GM18517 (cell line): ENCODE measurements around the gene ANK3.

Experiments used
- ATAC-seq: cut with Tn5 transposase; IDR thresholded peaks from one replicate; pipeline ENCODE4 v1.9.1; 2021; ENCODE audit warnings: mild to moderate bottlenecking, moderate library complexity; ENCODE audit not compliant: unreplicated experiment

The ANK3 gene

DNA sequence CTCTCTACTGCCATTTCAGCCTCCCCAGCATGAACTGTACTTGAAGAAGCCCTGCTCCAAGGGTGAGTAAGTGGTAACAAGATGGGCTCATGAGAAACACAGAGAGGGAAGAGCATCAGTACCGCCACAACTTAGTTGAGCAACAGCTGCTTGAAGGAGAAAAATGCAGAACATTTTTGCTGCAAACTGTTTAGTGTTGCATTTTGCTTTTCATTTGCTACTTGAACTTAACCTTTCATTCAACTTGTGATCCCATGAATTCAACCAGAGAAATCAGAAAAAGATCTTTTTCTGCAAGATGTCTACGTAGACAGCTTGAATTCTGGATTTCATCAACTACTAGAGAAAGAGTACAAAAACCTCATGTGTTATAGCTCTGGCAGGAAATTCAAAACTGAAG lies 40.7 kb downstream of the ANK3 start:
- no peak for ATAC-seq

DNA sequence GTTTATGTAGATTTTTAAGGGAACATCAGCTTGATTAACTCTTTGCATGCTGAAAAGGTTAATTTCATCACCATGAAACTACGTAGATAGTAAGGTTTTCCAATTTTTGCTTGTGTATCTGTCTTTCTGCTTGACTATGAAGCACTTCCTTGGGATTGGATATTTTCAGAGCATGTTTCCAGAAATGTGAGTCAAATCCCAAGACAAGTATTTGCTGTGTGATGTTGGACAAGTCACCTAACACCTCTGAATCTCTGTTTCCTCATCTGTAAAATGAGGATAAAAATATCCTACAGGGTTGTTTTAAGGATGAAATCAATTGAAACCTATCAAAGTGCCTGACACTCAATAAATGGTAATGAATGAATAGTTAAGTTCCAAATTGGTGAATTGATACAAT lies 42.4 kb downstream of the ANK3 start:
- no peak for ATAC-seq

DNA sequence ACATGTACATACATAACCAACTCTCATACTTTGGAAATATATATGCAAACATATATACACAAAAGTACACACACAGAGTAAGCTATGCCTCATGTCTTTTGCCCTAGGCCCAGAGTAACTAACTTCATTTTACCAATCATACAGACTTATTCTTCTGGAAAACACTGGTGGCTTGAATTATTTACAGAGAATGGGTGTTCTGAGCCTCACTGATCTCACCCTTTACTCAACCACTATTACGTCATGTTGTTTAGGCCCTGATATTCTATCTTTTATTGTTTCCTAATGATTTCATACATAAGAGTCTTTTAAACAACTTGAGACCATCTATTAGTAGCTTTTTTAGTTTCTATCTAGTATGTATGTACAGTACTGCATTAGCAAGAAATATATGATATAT lies 43.0 kb downstream of the ANK3 start:
- no peak for ATAC-seq

DNA sequence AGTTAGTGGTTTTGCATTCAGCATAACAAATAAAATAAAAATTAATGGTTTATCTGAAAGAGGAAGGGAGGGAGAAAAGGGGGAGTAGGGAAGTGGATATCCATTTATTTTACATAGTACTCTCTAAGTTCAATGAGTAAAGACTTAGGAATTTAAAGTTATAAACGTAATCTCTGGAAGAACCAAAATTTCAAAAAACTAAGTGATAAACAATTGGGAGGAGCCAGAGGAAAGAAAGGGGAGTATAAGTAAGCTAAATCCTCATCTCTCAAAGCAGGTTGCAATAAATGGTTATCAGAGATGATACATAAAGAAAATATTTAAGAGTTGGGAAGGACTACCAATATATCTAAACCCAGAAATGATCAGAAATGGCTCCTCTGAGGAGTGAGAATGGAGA lies 46.4 kb downstream of the ANK3 start:
- no peak for ATAC-seq

DNA sequence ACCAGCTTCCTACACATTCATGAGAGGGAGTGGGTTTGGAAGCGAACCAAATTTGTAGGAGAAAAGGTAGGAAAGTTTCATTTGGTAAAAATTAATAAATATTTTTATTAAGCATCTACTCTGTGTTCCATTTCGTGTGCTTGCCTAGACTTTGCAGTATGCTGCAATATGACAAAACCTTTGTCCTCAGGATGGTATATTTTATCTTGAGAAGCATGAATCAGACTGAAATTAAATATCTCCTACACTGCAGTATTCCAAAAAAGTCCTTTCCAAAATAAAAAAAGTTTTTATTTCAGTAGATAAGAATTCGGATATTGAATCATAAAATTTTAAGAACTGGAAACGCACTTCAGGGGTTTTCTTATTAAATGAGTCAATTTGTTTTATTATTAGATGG lies 47.7 kb downstream of the ANK3 start:
- no peak for ATAC-seq

DNA sequence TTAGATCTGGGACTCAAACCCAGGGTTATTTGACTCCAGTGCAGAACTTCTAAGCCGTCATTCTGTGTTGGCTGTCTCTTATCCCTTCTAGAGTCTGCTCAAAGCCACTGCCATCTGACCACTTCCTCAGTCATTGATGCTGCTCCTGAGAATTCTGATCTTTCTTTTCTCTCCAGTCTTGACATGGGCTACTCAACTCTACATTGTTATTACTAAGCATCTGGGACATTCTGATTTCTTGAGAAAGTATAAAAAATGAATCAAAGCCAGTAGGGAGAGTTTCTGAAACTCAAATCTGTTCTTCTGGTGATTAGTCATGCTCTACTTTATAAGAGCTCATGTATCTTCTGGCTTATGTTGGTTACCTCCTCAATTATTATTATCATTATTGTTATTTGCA lies 48.7 kb downstream of the ANK3 start:
- no peak for ATAC-seq

DNA sequence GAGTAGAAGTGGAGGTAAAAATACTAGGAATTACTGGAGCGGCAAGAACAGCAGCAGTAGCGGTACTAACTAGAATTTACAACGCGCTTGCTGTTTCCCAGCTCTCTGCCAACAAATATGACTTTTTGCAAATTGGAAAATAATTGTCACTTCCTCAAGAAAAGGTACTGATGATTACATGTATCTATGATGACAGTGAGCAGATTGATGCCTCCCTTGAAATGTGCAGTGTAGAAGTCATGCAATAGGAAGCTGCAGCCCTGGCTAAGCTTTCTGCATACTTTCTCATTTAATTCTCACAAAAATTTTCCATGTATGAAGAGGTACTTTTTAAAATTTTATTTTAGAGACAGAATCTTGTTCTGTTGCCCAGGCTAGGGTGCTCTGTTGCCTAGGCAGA lies 49.9 kb downstream of the ANK3 start:
- no peak for ATAC-seq

DNA sequence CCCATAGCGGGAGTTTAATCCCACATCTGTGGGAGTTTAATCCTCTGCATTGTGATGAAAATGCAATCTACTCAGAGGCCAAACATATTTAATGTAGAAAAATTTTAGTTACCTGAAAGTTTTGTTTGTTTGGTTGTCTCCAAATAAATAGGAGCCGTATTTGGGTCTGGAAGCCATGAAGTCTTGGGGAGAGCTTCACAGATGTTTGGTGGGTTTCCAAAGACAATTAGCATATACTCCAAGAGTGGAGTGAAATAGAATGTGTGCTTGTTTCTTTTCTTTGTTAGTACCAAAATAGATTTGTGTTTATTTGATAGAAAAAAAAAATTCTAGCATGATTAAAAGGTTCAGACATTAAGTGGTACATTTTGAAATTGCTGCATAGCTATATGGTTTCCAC lies 50.9 kb downstream of the ANK3 start:
- no peak for ATAC-seq

DNA sequence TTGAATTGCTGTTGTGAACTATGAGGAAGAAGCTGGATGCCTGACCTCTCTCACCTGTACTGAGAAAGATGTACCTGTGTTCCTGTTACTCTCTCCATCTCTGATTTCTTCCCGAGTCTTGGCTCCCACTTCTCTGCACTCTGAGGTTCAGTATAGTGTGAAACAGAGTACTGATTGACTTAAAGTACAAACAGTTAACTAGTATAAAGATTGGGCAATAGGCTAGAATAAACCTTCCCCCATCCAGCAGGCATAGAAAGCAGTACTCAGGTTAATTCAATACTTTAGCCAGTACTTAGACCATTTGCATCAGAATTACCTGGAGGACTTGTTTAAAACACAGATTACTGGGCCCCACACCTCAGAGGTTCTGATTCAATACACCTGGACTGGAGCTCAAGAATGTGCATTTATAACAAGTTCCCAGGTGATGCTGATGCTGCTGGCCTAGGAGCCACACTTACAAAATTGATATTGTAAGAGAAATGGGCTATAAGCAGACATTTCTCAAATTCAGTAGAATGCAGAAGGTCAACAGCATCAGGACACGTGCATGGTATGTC lies 51.6 kb downstream of the ANK3 start:
- no peak for ATAC-seq

DNA sequence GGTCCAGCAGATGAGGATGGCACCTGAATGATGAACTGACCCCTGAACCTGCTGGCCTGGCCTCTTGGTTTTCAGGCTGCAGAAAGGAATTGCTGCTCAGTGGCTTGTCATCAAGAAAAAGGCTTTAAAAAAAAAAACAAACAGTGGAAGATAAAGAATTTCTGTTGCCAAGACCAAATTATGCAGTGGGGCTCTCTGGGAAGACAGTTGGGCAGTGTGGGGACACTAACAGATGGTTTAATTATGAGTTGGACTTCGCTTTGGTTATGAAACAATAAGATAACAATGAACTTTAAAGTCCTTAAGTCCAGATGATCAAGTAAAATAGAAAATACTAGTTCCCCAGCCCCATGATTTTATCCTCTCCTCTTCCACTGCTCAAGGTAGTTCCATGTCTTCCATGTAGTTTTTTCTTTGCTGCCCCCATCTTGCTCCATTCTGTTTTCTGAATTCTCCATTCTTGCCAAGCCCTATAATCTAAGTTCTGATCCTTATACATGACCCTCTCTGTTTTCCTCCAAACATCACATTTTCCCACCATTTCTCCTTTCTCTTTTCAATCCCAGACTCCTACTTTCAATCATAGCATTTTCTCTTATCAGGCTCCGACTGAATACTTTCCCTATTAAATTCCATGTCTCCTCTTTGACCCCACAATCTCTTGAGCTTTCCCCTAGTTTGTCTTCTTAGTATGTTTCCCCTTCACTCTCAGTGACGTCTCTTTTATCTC lies 52.6 kb downstream of the ANK3 start:
- no peak for ATAC-seq

DNA sequence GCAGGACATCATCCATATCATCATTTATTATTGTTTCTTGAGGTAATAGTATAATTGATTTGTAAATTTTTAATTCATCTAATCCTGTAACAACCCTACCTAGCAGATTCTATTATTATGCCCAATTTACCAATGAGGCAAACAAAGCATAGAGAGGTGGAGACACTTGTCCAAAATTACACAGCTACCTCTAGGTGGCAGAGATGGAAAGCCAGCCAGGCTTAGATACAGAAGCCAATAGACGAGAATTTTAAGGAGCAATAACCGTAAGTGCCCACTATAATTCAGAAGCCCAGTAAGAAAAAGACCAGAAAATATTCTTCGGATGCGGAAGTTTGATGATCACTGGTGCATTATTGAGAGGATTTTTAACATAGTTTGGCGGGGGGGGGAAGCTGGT lies 54.0 kb downstream of the ANK3 start:
- ATAC-seq = no peak

DNA sequence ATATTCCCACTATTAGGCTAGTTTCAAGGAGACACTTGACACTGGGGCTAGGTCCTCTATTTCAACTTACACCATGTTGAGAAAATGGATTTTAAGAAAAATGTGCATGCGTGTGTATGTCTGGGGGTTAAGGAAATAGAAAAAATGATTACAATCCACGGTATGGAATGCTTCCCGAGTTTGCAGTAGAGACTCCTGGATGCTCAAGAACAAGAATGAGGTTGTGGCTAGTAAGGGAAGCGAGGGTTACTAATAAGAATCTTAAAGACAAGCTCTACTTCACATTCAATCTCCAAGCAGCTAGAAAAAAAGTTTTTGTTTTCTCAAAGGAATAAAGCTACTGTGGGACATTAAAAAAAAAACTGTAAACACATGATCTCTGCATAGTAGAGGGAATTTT lies 54.7 kb downstream of the ANK3 start:
- no peak for ATAC-seq

DNA sequence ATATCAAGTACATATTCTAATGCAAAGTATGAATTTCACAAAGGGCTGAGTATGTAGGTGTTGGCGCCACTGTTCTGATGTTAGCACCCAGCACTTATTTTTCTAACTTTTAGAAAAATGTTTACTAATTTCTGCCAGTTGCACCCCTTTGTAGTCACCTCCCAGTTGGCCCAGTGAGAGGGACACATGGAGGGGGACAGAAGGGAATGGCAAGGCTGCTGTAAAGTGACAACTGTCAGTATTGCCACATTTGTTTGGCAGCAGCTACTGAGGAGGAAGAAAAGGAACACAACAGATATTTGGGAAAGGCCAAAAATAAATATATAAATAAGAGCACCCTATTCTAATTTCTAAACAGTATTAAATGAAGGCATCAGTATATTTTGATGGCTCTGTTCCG lies 57.3 kb downstream of the ANK3 start:
- no peak for ATAC-seq

DNA sequence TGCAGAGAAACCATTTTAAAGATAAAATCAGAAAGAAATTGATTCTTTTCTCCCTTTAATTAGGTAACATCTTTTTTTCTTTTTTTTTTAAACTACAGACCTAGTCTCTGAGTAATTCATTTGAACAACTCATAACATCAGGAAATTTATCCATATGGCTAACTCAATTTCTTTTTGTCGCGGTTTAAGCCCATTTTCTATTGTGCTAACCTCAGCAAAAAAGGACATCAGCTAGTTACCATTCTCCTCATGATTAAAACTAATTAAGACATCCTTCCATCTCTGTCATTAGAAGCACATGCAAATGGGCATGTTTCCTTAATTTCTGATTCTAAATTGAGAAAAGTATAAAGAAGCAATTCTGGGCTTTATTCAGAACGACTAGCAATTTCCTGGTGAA lies 57.8 kb downstream of the ANK3 start:
- no peak for ATAC-seq

DNA sequence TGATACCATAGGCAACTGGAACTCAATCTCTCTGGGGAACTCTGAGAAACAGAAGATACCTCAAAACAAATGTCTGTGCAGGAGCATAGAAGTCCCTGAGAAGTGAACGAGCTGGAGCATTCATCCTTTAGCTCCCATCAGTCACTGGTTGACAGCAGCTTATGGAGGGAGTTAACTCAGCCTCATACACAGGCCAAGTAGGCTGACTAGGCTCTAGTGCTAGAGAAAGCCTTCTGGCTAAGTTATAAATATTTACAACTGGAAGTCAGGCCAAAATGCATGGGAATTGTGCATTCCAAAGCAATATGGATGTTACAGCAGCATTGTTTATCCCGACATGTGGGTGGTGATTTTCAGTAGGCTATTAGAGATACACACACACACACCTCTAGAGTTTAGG lies 66.5 kb downstream of the ANK3 start:
- no peak for ATAC-seq

DNA sequence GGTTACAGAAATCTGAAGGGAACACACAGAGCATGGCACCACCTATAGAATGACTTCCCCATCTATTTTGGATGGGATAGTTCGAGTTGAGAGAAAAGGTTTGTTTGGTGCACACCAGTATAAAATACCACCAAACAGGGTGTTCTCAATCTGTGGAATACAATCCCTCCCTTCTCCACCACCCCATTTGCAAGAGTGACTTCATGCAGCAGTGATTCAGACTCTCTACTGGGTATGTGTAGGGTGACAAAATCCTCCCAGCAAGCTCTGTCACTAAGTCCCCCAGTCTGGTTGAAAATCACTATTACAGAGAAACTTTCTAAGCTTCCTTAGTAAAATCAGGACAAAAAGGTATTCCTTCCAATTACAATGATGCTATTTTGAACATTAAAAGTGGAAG lies 69.0 kb downstream of the ANK3 start:
- no peak for ATAC-seq

DNA sequence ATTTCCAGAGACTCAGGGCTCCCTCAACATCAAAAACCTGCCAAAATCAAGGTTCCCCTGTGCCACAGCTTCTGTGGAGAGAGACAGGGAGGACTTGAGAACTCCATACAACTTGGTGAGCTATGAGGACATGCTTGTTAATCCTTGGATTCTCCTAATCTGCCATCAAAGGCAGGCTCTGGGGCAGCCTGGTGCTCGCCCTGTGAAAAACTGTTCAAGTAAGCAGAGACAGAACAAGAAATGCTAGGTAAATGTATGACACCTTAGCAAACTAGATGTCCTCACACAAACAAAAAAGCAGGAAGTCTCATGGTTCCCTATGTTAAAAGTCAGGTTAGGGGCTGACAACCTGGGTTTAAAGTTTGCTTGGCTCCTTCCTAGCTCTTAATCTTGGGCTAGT lies 73.6 kb downstream of the ANK3 start:
- ATAC-seq = no peak

DNA sequence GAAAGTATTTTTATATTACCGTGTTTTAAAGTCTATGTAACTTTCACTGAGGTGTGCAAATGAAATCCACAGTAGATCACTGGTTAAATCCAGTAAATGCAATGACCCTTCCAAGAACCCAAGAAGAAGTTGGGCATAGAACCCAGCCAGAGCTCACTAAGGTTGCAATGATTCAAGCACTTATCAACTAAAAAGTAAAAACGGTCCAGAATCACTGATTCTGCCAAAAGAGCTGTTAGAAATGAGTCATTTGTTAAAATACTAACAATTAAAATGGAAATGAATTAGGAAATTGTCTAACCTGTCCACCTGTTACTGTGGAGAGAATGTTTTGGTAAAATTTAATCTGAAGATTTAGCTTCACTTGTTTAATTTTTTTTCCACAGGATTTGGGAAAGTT lies 74.4 kb downstream of the ANK3 start:
- no peak for ATAC-seq

DNA sequence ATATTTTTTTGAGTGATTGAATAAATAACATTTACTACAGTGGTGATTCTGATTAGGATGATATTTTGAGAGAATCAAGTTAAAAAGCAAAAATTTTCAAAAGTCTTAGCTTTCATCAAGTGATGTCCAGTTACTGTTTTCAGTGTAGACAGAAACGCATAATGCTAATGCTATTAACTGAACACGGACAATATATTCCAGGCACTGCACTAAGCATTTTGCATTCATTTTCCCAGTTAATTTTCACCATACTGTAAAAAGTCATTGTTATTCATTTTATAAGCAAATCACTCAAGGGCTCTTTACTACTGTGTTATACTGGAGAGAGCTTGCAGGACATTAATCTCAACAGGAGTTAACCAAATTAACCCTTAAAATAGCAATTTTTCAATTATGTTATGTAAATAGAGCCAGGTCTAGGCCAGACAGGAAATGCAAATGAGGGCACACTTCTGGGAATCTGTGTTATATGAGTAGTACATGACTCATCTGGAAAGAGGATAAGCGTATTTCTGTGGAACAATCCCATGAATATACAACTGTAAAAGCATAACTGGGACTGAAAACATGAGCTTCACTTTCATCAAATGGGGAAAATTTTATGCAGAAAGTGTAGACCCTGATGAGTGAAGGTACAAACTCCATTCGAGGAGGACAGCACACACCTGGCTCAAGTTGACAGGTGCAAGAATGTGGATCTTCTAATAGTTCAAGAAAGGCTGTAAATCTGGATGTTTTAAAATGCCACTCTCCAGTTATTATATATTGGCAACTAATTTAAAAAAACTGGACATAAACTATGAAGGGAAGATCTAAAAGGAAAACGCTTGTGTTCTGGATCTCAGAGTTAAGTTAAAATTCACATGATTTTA lies 75.4 kb downstream of the ANK3 start:
- ATAC-seq = no peak

DNA sequence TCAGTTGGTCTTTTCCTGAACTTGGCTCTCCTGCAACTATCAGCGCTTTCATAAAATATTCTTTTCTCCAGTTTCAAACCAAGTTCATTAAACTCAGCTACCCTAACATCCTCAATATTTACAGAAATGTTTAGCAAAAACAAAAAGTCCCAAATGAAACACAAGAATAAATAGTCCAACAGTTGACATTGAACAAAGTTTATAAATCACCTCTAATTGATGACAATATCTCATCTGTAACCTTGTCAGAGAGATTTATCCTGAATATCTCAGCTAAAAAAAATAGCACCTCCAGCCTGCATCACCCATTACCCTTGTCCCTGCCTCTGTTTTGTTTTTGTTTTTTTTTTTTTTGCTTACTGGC lies 76.1 kb downstream of the ANK3 start:
- no peak for ATAC-seq

DNA sequence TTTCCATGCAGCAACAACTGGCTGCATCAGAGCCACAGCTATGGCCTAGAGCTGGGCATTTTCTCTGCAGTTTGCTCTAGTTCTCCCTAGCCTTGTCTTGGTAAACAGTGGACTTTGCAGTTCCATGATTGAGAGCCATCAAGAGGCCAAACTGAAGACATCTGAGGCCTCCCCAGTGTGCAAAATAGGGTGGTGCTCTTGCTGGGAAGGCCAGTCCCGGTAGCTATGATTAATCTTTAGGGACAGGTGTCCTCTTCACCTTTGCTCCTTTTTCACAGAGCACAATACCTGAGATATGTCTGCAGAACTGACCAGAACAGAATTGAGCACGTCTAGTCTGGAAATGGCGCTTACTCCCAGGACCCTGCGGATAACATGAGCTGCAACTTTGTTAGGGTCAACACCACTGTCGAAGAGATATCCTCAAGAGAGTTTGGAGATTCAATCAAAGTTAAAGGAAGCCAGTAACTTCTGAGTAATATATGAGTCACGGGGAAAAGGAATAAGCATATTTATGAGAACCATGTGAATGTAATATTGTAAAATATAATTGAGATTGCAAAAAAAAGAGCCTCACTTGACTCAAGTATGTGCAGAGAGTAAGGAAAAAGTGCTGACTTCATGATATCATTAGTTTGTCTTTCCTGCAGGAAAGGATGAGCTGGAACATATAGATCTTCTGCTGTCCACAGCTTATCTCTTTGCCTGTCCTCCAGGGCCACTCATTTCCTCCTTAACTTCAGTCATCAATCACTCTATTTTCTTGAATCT lies 76.7 kb downstream of the ANK3 start:
- ATAC-seq = no peak

DNA sequence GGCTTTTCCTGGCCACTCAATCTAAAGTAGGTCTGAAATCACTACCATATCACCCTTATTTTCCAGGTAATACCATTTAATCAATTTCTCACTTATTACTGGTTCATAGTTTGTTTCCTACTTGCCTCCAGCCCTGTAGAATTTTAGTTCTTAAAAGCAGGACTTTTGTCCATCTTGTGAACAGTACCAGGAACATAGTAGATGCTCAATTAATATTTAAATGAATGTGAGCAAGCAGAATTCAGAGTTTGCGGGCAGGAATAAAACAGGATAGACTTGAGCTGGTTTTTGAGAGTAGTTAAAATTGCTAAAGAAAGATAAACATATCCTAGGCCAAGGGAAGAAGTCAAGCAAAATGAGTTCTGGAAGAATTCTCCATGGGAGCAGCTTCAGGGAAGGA lies 77.9 kb downstream of the ANK3 start:
- no peak for ATAC-seq
